HG03442 (cell line): ENCODE data around the gene HP.
"Not testable (repeated sequence)": the region's sequence is repeated elsewhere in the genome, so short reads cannot be mapped to it uniquely, and the experiment has no call there.

Experiments used
- ATAC-seq: cut with Tn5 transposase; IDR thresholded peaks from one replicate; pipeline ENCODE4 v1.9.1; 2021; ENCODE audit warnings: mild to moderate bottlenecking, moderate library complexity; ENCODE audit not compliant: unreplicated experiment

The HP gene, protein sequence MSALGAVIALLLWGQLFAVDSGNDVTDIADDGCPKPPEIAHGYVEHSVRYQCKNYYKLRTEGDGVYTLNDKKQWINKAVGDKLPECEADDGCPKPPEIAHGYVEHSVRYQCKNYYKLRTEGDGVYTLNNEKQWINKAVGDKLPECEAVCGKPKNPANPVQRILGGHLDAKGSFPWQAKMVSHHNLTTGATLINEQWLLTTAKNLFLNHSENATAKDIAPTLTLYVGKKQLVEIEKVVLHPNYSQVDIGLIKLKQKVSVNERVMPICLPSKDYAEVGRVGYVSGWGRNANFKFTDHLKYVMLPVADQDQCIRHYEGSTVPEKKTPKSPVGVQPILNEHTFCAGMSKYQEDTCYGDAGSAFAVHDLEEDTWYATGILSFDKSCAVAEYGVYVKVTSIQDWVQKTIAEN

DNA sequence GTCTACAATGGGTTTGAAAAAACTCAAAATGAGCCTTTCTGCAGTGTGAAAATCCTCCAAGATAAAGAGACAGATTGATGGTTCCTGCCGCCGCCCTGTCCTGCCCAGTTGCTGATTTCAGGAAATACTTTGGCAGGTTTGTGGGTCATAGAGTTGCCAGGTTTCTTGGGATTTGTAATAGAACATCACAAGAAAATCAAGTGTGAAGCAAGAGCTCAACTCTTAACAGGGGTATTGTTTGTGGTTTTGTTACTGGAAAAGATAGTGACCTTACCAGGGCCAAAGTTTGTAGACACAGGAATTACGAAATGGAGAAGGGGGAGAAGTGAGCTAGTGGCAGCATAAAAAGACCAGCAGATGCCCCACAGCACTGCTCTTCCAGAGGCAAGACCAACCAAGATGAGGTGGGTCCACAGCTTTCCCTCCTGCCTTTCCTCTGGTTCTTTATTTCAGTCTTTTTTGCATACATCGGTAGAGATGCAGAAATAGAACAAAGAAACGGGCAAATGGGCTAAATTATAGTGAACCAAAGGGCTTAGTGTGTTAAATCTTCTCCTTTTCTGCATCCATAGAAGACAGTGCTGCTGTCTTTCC, at the start of gene HP:
Gene HP (plus strand): TSS at position 252 of the 594 bp plus-strand sequence. CDS start 148 bp downstream, at position 400.
- ATAC-seq: not testable (repeated sequence)

DNA sequence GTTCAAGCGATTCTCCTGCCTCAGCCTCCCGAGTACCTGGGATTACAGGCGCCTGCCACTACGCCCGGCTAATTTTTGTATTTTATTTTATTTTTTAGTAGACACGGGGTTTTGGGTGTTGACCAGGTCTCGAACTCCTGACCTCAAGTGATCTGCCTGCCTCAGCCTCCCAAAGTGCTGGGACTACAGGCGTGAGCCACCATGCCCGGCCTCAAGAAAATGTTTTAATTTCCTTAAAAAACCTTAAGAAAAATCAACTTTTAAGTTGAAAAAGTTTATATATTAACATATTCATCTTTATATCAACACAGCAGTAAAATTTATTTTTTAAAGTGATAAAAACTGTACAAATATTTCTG, 46.3 kb upstream of the HP start:
- not testable (repeated sequence) for ATAC-seq

DNA sequence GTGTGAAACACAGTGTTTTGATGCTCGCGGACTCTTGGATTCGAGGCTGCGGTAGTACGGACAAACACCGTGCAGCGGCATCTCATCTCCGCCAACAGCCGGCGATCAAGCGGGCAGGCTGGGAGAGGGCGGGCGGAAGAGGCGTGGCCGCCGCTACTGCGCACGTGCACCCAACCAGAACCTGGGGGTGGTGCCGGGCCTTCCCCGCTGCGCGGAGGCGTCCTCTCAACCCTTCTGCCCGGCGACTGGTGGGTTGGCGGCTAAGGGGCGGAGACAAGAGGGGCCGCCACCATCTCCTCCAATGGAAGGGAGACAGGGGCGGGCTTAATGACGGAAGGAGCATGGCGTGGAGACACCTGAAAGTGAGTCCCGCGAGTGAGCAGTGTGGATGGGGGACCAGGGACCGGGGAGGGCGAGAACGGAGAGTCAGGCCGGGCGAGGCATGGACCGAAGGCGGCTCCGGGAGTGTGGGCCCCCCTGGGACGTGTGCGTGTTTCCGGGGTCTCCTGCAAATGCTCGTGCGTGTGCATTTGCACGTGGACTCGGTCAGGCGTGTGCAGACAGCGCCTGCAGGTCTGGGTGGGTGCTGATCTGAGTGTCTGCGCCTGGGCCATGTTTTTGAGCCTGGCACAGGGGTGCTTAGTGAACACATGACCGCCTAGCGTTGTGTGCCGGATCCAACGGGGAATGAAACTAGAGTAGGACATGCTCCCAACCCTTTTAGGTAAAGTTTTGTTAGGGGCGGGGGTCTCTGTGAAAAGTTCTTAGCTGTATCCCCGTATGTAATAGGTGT, 45.7 kb upstream of the HP start, which contains the start of gene DHODH:
Gene DHODH (plus strand): TSS at position 321 of the 793 bp plus-strand sequence. CDS start 21 bp downstream, at position 342.
- ATAC-seq: peak; percentile 98

DNA sequence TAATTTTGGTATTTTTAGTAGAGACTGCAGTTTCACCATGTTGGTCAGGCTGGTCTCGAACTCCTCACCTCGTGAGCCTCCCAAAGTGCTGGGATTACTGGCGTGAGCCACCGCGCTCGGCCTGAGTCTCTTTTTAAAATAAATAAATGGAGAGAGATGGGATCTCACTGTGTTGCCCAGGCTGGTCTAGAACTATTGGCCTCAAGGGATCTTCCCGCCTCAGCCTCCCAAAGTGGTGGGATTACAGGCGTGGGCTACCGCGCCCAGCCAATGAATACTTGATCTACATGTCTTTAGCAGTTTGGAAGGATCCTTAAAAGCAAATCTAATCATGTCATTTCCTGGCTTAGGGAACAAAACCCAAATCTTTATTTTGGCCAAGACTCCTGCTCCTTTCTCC, 44.5 kb upstream of the HP start:
- no peak for ATAC-seq

DNA sequence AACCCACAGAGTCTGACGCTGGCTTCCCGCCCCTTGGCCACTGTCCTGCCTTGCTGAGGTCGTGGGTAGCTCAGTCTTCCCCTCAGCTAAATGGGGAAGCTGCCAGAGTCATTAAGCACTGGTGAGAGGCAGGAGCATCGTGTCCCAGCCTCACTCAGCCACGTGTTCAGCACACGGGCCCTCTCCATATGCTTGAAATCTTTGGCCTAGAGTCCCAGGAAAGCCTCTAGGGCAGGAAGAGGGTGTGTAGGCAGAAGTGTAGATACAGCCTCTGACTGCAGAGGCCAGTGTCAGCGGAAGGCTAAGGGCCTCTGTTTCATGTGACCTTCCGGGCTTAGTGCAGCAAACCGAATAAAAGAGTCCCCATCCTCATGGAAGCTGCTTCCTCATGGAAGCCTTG, 41.7 kb upstream of the HP start:
- no peak for ATAC-seq

DNA sequence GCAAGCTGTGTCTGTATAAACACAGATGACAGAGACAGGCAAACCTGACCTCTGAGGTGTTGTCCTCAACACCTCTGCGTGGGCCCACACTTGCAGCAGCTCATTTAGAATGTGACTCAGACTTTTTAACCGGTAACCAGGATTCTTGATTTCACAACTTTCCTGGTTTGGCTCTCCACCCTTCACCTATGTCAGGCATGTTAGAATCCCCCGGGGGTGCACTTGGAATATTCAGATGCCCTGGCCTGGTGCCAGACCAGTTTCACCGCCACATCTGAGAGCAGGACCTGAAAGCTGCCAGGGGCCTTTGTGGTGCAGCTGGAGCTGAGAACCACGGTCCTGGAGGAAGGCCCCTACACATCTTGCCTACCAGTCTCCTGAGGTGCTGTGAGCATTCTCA, 40.9 kb upstream of the HP start:
- ATAC-seq: no peak

DNA sequence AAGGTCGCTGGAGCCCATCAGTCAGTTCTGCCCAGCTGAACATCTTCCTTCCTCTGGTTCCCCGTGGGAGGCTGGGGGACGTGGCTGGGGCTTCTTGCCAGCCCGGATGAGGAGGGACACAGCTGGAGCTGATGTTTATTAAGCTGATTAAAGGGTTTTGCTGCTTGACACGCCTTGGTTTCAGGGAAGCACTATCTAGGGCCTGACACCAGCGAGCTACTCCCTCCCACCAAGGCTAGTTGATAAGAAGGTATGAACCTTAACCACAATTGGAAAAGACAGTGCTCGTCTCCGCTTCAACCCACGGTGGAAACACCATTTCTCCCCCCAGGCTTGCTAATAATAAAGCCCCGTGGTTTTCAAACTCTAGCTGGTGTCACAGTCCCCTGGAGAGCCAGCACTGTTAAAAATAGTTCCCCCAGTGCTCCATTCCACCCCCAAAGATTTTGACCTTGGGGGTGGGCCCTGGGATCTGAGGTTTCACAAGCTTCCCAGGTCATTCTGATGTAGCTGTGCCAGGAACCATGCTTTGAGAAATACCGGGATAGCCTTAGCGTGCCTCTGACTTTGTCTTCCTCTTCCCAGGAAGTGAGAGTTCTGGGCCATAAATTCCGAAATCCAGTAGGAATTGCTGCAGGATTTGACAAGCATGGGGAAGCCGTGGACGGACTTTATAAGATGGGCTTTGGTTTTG, 40.3 kb upstream of the HP start:
- ATAC-seq: no peak

DNA sequence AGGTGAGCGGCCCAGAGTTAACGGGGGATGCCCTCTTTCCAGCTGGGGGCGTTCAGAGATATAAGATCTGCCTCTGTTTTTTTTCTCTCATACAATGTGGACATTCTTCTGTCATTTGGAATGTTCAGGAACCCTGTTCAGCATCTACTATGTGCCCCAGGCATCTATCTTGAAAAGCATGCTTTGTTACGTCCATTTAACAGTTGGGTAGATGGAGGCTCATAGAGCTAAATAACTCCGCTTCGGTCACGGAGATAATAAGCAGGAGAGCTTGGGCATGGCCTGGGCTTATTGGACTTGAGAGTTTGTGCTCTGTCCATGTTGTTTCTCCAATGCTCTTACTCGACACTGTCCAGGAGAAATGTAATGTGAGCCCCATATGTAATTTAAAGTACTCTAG, 39.6 kb upstream of the HP start:
- ATAC-seq: no peak

DNA sequence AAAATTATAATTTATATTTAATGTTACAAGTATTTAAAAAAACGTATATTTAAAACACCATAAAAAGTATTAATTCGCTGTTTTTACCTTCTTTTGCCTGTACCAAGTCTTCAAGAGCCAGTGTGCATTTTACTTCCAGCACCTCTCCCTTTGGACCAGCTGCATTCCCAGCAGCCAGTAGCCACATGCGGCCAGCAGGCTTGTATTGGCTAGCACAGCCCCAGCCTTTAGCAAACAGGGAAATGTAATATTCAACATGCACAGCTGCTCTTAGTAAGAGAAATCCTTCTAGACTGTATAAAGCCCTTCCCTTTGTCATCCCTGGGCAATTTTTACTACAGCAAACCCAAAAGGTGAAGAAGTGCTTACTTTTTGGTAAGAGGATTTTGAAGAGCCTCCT, 39.2 kb upstream of the HP start:
- no peak for ATAC-seq

DNA sequence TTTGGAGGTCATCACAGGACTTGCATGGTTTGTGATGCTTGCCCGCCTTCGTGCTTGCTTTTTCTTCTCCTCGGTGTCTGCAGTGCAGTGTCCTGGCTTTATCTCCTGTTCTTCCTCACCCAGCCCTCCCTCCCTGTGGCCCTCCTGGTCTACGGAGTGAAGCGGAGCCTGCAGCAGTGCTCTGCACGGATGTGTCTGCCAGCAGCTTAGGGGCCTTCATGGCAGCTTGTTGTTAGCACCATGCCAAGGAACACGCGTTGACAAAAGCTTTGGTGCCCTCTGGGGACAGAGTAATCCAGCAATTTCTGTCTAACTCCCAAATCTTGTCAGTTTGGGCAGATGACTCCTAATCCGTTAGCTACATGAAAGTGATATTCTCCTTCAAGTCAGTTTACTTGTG, 35.8 kb upstream of the HP start:
- no peak for ATAC-seq

DNA sequence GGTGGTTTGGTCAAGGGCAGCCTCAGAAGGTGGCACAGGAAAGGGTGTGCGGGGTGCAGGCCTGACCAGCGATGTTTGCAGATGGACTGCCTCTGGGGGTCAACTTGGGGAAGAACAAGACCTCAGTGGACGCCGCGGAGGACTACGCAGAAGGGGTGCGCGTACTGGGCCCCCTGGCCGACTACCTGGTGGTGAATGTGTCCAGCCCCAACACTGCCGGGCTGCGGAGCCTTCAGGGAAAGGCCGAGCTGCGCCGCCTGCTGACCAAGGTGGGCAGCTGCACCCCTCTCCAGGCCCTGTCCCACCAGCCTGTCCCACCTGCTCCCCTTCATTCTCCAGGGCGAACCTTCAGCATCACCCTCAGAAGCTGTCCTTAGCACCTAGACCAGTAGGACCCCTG, 33.3 kb upstream of the HP start:
- ATAC-seq: no peak

DNA sequence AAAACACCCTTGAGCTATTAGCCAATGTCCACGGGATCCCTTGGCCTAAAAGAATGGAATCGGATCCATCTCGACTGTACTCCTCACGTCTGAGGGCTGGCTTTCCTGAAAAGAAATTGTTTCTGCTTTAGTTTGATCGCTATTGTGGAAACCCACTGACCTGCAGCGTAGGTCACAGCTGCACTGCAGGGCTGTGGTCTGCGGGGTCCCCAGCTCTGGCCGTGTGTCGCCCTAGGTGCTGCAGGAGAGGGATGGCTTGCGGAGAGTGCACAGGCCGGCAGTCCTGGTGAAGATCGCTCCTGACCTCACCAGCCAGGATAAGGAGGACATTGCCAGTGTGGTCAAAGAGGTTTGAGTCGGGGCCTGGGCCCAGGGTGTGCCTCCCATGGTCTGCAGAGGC, 32.2 kb upstream of the HP start:
- ATAC-seq: no peak

DNA sequence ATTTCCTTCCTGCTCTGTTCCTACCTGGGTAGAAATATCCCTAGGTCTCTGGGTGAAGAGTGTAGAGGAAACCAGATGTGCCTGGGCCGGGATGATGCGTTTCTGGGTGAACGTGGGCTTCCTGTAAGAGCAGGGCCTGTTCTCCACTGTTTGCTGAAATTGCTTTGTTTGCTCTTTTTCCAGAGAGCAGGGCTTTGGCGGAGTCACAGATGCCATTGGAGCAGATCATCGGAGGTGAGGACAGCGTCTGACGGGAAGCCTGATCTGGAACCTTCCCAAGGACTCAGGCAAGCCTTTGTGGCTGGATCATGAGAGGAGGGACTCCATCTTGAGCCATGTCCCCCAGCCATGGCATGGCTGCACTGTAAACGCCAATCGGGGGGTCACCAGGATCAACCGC, 30.3 kb upstream of the HP start:
- no peak for ATAC-seq

DNA sequence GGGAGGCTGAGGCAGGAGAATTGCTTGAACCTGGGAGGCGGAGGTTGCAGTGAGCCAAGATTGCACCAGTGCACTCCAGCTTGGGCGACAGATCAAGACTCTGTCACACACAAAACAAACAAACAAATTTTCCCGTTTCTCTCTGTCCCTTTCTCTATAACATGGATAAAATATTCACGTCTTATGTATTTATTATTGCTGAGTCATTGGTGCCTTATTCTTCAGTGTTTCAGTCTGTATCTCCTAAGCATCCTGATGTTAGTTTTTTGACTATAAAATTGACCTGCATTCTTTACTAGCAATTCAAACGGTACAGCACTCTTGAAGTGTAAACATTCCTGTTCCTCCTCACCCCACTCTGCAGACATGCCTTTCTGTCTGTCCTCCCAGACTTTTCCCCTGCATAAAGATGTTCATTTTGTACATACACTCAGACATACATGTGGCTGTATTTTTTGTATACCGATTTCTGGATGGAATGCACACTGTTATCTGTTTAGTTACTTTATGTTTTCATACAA, 29.4 kb upstream of the HP start:
- ATAC-seq: no peak

DNA sequence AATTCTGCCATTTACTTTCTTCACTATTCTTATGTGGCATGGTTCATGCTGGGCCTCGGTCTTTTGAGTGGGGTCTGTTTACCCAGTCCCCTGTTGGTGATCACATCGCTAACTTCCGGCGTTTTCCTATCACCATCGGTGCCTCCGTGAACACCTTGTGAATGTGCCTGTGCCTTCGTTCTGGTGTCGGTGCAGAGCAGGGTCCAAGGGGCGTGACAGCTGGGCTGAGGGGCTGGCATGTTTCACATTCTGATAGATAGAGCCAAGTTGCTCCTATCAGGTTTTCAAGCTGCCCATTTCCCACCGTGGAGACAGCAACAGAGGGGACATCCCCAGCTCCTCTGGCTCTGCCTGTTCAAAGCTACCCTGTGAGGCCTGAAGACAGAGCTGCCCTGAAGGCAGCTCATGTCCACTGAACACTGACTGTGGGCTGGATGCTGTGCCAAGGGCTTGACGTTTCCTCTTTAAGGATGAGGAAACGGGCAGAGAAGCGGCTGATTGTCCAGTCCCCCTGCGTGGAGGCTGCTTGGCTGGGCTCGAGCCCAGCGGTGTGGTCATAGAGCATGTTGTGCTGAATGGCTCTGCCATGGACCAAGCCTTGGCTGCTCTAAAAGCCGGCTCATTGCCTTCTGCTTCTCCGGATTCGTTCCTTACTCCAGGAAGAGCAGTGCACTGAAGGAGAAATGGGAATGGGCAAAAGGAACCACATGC, 28.7 kb upstream of the HP start:
- no peak for ATAC-seq

DNA sequence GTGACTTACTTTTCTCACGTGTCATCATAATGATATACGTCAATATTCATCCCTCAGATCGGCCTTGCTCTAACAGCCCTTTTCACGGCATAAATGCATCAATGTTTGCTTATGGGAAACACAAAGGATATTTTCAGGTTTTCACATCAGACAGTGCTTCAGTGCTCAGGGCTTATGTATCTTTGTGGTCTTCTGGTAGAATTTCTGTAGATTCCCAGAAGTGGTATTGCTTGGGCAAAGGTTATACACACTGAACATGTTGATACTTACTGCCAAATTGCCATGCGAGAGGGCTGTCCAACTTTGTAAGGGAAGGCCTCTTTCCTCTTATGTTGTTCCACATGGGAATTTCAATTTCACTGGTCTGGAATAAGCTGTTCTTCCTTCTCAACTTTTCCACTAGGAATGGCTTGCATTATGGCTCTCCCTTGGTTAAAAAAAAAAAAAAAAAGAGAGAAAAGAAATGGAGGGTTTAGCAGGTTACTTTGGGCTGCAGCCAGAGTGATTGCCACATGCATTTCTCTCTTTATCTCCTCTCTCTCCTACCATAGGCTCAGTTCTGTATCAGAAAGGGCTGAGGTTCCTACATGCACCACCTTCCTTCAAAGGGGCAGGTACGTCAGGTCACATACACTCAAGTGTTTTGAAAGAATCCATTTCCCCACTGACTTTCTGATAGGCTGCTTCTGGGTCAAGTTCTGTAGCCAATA, 26.5 kb upstream of the HP start:
- no peak for ATAC-seq

DNA sequence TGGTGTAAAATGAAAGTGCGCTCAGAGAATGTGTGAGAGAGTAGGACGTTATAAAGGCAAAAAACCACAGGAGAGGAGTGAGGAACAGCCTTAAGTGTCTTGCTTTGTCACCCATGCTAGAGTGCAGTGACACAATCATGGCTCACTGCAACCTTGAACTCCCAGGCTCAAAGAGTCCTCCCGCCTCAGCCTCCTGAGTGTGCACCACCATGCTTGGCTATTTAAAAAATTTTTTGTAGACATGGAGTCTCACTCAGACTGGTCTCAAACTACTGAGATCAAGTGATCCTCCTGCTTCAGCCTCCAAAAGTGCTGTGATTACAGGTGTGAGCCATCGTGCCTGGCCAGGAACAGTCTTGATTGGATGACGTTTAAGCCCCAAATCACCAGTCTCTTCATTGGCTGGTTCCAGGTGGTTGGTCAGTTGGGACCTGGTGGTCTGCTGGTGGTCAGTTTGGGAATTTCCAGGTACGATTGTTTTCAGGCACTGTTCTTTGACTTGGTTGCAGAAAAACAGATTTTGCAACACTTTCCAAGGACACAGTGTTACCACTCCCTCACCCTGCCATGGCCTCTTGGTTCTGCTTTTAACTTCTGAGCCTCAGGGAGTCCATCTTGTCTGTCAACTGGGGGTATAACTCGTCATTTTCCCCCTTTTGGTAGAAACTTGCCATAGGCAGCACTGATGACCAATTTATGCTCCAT, 24.6 kb upstream of the HP start:
- ATAC-seq: no peak

DNA sequence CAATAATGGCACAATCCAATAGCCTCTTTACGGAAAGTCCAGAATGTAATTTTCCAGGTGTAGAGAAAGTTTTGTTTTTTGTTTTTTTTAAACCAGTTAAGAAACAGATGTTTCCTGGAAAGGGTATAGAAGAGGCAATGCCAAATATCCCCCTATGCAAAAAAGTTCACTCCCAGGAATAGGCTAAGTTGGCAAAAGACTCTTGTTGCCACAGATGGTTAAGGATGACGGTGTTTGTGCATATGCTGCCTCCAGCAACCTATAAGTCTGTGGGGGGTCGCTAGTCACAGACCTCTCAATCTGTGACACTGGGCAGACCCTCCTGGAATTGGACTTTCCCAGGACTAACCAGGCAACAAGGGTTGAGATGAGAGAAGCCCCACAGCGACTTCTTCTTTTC, 20.9 kb upstream of the HP start:
- ATAC-seq: no peak

DNA sequence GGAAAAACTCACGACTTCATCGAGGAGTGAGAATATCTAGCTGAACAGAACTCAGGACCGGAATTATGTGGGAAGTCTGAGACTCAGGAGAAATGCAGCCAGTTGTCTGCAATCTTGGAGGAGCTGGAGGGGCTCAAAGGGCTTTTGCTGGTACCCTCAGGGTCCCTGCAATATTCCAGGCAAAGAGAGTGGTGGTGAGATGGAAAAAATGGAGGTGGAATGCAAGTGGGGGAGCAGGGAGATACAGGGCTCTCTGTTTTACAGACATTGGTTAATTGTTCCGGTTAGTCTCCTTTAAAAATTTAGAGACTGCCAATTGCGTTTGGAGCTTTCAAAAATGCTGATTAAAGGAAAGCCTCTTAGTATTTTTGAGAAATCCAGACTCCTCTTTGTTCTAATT, 18.2 kb upstream of the HP start:
- ATAC-seq: no peak
